GM11168 (cell line): Measurements from ENCODE around the gene IKZF1.

Source experiments
- in situ Hi-C: fragments of 300-500 bp; cut with MboI; formaldehyde crosslinking; loops from one replicate; pipeline ENCODE4 v1.12.0; 2022; ENCODE audit warnings: low sequenced_read_pairs; ENCODE audit not compliant: unreplicated experiment

IKZF1 gene

DNA sequence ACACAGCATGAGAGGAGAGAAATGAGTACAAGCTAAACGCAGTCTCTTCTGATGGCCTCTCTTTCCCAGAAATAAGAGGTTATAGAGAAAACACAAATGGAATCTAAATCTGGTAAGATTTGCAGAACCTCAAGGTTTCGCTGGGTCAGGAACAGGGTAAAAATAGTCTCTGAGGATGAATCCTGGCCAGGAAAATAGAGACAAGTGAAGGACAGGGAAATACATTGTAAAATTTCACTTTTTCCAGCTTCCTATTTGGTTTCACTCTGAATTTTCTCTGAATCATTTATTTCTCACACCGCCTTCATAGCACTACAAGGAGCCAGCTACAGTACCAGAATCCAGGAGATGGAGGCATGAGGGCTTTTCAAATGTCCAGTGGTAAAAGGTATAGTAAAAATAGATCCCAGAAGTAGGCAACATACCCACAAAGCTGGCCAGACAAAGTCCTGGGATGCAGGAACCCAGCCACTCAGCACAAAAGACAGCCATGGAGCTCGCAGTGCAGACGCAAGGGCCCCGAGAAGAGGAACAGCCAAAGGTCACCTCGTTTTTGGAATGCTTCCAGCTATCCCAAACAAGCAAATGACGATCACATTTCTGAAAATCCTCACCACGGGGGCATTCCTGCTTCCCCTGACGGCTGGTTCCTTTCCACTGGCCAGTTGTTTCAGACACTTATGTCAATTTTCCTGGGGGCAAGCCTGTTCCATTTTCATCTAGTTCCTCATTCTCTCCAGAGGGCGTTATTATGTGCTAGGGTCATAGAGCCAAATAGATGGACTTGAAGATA, 21.5 kb upstream of the IKZF1 start:
- in situ Hi-C loops, result no loop called here

DNA sequence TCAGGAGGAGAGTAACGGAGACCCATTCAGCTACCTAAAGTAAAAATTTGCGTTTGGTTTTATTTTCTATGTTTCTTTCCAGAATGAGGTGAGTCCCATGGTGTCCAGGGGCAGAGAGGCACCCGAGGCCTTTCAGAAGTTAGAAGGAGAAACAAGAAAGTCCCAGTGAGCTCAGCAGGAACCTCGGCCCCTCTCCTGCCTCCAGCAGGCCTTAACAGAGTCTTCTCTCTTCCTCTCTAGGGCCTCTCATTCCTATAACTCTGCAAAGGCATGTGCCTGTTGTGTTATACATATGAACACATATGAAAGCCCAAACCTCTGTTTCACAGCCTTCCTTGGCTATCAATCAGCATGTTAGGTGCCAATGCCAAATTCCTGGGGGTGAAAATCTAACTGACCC, 20.8 kb upstream of the IKZF1 start:
- in situ Hi-C loops, result no loop called here

DNA sequence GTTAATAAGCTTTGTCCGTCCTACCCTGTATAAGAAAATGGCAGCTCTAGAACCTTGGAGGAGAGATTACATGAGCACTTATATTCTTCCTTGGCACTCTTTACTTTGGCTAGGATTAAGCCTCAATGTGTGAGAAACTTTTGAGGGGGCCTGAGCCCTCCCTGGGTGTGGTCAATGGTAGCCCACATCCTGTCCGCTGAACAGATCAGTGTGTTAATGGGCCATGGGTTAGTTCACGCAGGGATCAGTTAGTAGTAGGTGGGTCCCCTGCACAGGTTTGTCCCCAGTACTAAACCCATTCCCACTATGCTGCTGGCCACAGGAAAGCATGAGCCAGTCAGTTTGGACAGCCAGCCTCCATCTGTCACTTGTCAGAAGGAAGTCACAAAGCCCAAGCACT, 20.2 kb upstream of the IKZF1 start:
- in situ Hi-C loops, result no loop called here

DNA sequence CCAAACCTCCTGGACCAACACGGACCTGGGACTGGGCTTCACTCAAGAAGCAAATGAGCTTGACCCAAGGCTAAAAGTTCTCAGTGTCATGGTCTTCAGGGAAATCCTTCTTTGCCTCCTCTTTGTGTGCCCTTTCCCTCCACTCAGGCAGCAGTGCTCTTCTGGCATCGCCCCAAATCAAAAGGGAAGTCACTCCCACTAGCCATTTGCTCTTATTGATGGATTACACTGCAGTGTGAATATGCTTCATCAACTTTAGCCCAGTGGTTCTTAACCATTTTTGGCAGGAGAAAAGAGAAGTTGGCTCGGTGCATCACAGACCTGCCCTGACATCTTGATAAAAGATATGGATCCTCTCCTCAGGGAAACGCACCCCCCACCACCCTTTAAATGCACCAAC, 19.2 kb upstream of the IKZF1 start:
- in situ Hi-C loops, result no loop called here

DNA sequence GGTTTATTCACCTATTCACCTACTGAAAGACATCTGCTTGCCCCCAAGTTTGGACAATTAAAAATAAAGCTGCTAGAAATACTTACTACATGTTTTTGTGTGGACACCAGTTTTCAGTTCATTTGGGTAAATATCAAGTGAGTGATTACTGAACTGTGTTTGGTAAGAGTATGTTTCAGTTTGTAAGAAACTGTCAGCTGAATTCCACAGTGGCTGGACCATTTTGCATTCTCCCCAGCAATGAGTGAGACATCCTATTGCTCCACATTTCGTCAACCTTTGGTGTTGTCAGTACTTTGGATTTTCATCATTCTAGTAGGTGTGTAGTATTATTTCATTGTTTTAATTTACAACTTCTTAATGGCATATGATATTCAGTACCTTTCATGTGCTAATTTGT, 17.4 kb upstream of the IKZF1 start:
- in situ Hi-C loops, result no loop called here

DNA sequence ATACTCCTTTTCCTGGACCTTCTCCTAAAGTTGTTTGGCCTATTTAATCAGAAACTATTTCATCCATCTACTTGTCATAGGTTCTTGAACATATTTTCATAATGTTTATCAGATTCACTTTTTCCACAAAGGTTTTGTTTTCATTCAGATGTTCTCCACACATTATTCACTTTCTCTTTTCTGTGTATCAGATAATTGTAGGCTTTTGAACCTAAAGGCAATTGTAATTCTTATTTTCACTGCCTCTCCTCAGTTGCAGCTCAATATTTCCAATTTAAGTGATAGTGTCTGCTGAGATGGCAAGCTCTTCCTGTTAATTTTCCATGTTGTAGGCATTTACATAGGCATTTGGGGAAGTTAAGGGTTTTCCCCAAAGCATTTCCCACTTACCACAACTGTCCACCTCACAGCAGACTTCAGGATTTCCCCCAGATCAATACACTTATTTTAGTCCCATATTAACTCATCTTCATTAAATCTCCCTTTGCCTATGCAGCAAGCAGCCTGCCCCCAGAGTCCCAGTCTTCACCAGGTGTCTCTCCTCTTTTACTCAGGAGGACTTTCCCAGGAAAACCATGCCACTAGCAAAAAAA, 12.3 kb upstream of the IKZF1 start:
- in situ Hi-C loops, result no loop called here

DNA sequence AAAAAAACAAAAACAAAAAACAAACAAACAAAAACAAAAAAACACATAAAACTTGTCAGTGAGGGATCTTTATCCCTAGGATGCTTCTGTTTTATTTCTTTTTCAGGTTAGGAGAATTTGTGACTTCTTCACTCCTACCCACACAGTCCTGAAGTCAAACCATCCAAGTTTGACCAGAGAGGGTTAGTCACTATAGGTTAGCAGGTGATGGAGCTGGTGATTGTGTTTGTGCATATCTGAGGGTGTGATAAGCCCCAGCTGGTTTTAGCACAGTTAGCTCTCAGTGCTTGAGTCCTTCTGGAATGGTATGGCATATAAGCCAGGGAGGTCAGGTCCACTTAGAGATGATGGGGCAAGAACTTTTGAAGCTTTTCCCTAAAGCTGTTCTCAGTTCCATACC, 11.8 kb upstream of the IKZF1 start:
- in situ Hi-C loops, result no loop called here

DNA sequence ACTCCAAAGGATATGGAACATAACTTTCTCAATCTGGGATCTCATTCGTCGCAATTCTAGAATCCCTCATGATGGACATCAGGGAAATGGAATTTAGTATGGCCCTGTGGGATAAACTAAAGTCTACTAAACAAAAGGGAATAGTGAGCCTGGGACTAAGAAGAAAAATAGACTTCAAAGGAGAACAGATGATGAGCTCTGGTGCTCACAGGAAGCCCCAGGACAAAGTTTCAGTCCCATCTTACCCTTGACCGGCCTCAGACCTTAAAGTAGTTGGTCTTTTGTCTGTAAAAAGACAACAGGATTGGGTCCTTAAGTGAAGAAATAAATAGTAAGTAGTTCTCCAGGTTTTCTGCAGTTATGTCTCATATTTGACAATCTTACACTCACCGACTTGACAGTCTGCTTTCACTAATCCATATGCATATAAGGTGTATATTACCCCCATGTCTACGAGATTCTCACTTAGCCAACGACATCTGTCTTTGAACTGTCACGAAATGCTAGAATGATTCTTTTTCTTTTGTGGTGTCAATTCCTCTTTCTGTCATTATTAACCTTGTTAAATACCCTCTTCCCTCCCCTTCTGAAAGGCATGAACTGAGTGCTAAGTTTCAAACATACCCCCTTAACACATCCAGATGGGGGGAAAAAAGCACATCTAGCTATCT, 10.9 kb upstream of the IKZF1 start:
- in situ Hi-C loops, result no loop called here

DNA sequence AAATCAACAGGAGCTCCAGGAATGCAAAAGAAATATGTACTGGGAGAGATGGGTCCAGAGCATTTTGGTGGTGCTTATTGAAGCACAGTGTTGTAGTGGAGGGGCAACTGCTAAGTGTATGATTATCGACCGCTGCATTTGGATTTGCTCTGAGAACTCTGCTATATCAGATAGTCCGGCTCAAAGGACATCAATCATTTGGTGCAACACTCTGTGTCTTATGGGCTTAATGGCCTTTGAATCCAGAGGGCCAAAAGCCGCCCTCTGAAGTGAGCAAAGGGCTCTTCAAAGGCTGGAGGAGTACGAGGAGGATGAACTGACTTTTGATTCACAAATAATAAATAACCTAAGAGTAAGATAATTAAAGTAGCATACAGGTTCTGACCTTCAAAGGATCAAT, 9.4 kb upstream of the IKZF1 start:
- in situ Hi-C loops, result no loop called here

DNA sequence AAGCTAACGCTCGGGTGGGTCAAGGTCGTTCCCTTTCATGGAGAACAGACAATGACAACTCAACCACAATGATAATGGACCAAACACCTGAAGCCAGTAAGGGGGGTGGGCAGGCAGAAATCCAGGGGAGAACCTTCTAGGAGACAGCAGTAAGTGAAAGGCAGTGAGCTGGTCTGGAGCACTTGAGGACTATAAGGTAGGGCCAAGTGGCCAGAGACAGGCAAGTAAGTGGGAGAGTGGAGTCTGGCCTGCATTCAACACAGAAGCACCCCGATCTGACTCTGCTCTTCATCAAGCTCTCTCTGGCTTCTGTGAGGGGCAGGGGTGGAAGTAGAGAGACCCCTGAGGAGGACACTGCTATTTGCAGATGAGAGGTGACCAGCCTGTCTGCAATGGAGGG, 7.7 kb upstream of the IKZF1 start:
- in situ Hi-C loops, result no loop called here

DNA sequence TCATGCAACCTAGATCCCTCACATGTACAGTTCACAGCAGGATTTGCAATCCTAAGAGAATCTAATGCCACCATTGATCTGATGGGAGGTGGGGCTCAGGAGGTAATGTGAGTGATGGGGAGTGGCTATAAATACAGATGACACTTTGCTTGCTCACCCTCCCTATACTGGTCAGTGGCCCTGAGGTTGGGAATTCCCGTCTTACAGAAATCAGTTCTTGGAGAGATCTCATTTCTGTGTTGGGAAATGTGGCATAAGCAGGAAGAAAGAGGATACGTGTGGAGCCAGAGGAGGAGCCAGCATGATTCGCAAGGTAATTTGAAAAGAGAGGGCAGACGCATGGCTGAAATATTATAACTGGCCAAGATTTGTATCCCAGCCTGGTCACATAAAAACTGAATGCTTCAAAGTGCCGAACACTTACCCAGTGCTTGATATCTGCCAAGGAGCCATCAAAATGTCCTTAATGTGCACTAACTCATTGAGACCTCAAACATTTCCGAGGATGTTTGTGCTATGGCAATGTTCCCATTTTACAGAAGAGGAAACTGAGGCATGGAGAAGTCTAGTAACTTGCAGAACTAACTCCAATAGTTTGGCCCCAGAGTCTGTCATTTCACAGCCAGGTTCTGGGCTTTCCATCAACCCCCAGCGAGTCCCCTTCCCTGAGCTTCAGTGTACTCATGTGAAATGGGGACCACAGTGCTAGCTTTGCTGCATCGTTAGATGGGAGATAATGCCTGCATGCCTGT, 5.5 kb upstream of the IKZF1 start:
- in situ Hi-C loops, result no loop called here

DNA sequence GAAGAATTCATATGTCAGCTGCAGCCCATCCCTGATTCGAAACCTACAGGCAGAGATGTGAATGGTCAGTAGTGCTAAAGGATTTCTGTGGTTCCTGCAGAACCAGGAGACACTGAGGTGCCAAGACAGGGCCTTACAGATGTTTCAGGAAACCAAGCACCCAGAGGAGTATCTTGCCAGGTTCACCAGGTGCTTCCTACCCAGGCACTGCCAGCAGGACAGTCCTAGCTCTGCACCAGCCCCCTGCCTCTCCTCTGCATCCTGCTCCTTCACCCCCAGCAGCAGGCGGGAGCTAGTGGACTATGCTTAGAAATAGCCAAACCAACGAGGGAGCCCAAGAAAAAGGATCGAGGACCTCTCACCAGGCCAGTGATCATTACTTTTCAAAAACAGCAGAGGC, 4.2 kb upstream of the IKZF1 start:
- in situ Hi-C loops, result no loop called here

DNA sequence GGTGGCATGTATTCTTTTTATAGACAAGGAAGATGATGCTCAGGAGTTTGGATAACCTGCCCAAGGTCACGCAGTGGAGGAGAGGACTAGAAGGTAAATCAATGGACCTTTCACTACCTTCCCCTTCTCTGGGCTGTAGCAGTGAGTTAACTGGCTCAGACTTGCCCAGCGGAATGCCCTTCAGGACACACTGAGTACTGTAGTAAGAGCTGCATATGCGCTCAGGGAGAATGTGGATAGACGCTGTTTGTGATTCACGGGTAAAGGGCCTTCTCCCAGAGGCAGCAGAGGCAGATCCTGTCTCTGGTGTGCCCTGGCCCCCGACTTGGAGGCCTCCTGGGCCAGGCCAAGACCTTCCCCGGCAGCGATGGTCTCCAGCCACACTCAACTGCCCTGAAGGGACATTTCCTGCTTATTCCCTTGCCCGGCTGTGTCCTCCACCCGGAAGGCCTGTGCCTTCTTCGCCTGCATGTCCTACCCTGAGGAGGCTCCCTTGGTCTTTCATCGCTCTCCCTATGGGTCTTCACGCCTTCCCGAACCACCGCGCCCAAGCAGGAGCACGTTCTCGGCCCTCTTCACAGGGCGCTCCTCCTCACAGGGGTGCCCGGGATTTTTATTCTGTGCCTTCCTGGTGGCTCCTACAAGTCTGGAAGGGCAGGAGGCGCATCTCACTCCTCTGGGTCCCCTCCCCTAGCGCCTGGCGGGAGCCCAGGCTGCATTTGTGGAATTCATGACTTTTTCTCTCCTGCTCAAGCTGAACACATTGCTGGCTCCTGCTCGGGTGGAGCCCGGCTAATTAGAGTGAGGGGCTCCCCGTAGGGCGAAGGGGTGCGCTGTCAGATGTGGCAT, 1.8 kb upstream of the IKZF1 start:
- in situ Hi-C loops, result no loop called here

DNA sequence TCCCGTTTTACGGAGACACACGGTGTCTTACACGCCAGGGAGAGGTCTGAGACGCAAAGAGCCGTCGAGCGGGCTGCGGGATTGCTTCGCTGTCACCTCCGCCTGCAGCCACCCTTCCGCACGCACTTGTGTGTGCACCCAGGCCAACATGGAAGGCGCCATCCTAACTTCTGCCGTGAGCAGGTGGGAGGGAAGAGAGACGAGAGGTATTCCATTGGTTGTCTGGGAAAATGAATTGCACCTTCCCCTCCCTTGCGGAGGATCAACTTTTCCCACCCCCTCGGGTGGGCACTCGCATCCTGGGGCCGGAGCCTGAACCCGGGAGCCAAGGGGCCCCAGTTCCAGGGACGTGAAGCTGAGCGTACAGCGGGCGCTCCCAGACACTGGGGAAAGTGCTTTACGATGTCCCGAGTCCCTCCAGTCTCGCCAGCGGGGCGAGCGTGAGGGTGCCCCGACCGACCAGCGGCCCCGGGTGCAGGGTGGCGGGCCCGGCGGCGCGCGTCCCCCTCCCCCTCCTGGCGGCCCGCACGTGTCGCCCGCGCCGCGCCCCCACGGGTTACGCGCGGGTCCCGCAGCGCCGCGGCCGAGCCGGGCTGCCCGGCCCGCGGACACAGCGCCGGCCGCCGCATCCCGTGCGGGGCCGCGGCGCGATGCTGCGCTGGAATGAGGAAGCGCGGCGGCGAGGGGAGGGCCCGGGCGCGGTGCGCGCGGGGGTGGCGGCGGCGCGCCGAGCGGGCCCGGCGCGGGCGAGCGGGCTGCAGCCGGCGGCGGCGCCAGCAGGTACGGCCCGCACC, 984 bp upstream of the IKZF1 start:
- in situ Hi-C loops, result no loop called here

DNA sequence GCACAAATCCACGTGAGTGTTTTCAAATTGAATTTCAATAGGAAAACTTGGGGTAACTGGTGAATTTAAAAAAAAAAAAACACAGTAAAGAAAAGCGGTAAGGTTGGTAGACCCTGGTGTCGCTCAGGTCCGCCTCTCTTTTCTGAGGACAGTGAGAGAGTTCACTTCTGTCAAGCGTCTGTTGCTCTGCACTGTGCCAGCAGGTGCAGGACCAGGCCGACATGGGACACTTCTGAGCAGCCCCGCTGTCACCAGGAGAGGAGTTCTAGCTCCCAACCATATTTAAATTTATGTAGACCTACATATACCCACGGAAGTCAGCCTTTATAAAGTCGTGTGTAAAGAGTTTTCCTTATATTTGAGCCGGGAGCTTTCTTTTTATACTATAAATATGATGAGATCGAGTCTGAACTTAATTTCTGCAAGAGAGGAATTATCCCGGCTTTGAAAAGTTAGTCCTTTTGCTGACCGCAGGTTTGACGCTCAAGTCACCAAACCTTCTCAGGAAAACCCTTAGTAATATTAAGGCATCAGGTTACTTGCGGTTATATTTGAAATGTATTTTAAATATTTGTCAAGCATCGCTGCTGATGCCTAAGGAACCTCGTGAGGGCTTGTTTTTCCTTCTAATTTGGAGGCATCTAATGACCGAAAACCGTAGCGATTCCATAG, 531 bp downstream of the IKZF1 start:
- in situ Hi-C loops, result no loop called here

DNA sequence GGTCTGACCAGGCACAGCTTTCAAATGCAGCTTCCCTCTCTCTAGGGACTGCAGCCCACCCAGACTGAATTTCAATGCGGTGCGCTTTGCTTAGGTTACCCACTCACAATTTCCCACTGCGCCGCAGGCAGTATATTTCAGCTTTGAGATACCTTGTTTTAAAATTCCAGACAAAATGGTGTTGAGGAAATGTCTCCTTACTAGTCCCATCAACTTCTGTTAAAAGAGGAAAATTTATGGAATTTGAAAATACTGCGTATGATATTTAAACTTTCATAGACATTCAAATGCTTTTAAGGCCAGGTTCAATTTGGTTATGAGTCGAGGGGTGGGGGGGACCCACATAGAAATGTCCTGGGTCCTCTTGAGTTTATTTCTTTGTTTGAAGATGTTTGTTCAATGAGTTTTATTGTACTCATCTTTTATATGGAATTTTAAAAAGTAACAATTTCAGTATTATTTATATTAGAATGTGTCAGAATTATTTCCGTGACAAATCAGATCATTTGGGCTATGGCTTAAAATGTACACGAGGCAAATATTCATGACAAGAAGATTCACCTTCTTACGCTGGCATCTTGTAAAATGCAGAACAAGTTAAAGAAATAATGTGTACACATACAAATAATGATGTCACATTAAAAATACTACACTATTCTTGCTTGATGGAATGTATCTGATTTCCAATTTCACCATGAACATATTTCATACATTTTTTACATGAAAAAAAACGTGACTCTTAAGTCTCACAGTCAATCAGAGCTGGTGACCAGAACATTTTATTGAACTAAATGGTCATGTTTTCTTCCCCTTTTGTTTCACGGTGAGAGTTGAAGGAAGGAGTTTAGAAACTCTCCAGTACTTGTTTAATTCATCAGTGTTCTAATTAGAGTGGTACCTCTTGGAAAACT, 1.3 kb downstream of the IKZF1 start:
- in situ Hi-C loops, result no loop called here

DNA sequence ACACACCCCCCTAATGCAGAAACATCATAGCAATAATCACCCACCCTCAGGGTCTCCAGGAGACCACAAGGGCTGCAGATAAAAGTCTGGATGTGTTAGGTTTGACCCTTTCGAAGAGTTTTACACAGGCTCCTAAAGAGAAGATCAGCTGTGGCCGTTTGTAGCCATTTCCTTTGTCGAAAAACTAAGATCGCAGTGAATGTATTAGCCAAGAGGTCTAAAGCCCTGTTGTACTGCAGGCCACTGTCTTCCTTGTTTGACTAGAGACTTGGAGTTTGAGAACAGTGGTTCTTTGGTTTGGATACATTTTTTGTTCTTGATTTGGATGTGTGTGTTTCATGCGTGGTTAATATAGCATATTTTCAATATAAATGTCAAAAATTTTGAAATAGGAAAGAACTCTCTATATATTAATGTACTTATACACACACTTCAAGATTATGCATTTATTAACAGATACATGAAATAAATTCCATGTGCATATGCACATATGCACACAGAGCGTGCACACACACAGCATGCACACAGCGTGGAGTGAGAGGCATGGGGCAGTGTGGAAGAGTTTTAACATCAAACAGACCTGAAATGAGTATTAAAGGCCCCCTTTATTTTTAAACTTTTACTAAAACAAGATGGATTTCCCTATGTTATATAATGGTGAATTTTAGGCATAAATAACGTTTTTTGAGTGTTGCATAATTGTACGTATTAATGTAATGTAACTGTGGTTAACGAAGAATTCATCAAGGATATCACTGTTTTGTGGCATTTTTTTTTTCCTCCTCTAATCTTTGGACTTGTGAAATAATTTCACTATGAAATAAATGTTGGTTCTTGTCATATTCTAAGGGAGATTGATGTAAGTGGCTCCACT, 2.2 kb downstream of the IKZF1 start:
- in situ Hi-C loops, result no loop called here
